ENCODE data around the gene MICU2. TPM values are rescaled to one million over a fixed set of nuclear protein-coding genes. Genes with fewer than 3 reads are reported as not detected.

The MICU2 gene
- total and polyA plus RNA-seq, 4 donors = 27.5 to 31.9 (median 30.2) TPM

- Histone ChIP-seq H3K4me1 (ENCODE audit: control insufficient read depth in 1 of 2, insufficient read depth in 2 of 2, low read length in 2 of 2) (no peaks in the 10 kb centered on the region), H3K27me3 (ENCODE audit: control insufficient read depth in 1 of 2, insufficient read depth in 2 of 2, low read length in 1 of 2) (peaks cover 0 to 2% of the 10 kb centered on the region in 2 donors), H3K27ac (ENCODE audit: low read depth in 1 of 2, low read length in 2 of 2) (no peak overlapping the region), H3K4me3 (ENCODE audit: low read length in 2 of 2) (no peak overlapping the region), H3K36me3 (ENCODE audit: control insufficient read depth in 1 of 2, insufficient read depth in 2 of 2, low read length in 1 of 2) (no peaks in the 10 kb centered on the region), H3K9me3 (ENCODE audit: control insufficient read depth, low read length) (no peaks in the 10 kb centered on the region)
- no peak for ATAC-seq (ENCODE audit: low FRiP score)
- intact Hi-C loops (cut with DNase I) = no loop called here
- DNase-seq = no peak
- 48 to 55% methylated on average over 8 of the region's 8 CpGs for WGBS, 2 donors
These were observed 21.4 kb upstream of the MICU2 start for GRCh38 chr13:21625366-21625765.

GRCh38 chr13:21620861-21621260 is 16.9 kb upstream of the MICU2 start:
- Histone ChIP-seq H3K27me3 (ENCODE audit: control insufficient read depth in 1 of 2, insufficient read depth in 2 of 2, low read length in 1 of 2) (peaks cover 0 to 2% of the 10 kb centered on the region in 2 donors), H3K27ac (ENCODE audit: low read depth in 1 of 2, low read length in 2 of 2) (no peak overlapping the region), H3K9me3 (ENCODE audit: control insufficient read depth, low read length) (peaks cover 2% of the 10 kb centered on the region), H3K36me3 (ENCODE audit: control insufficient read depth in 1 of 2, insufficient read depth in 2 of 2, low read length in 1 of 2) (no peaks in the 10 kb centered on the region), H3K4me1 (ENCODE audit: control insufficient read depth in 1 of 2, insufficient read depth in 2 of 2, low read length in 2 of 2) (no peaks in the 10 kb centered on the region), H3K4me3 (ENCODE audit: low read length in 2 of 2) (no peak overlapping the region)
- intact Hi-C loops (cut with DNase I) = no loop called here
- ATAC-seq (ENCODE audit: low FRiP score) (no peak), DNase-seq (no peak)
- WGBS, 2 donors = 46 to 51% methylated on average over 3 of the region's 3 CpGs

GRCh38 chr13:21619633-21620220 is 15.8 kb upstream of the MICU2 start:
- Histone ChIP-seq H3K36me3 (ENCODE audit: control insufficient read depth in 1 of 2, insufficient read depth in 2 of 2, low read length in 1 of 2) (no peaks in the 10 kb centered on the region), H3K4me3 (ENCODE audit: low read length in 2 of 2) (no peak overlapping the region), H3K27ac (ENCODE audit: low read depth in 1 of 2, low read length in 2 of 2) (no peak overlapping the region), H3K4me1 (ENCODE audit: control insufficient read depth in 1 of 2, insufficient read depth in 2 of 2, low read length in 2 of 2) (no peaks in the 10 kb centered on the region), H3K27me3 (ENCODE audit: control insufficient read depth in 1 of 2, insufficient read depth in 2 of 2, low read length in 1 of 2) (peaks cover 0 to 2% of the 10 kb centered on the region in 2 donors), H3K9me3 (ENCODE audit: control insufficient read depth, low read length) (peaks cover 2% of the 10 kb centered on the region)
- 65 to 73% methylated on average over 3 of the region's 3 CpGs for WGBS, 2 donors
- intact Hi-C loops (cut with DNase I) = no loop called here
- no peak for ATAC-seq (ENCODE audit: low FRiP score)
- no peak for DNase-seq

- no peaks in the 10 kb centered on the region for H3K36me3 ChIP-seq (ENCODE audit: control insufficient read depth in 1 of 2, insufficient read depth in 2 of 2, low read length in 1 of 2)
- ATAC-seq (ENCODE audit: low FRiP score) (no peak), DNase-seq (no peak)
- no peak overlapping the region for H3K27ac ChIP-seq (ENCODE audit: low read depth in 1 of 2, low read length in 2 of 2)
- intact Hi-C loops (cut with DNase I) = no loop called here
- H3K4me3 ChIP-seq (ENCODE audit: low read length in 2 of 2) = no peak overlapping the region
- no peaks in the 10 kb centered on the region for H3K4me1 ChIP-seq (ENCODE audit: control insufficient read depth in 1 of 2, insufficient read depth in 2 of 2, low read length in 2 of 2)
- peaks cover 2% of the 10 kb centered on the region for H3K9me3 ChIP-seq (ENCODE audit: control insufficient read depth, low read length)
- 55 to 59% methylated on average over 3 of the region's 3 CpGs for WGBS, 2 donors
- H3K27me3 ChIP-seq (ENCODE audit: control insufficient read depth in 1 of 2, insufficient read depth in 2 of 2, low read length in 1 of 2) = peaks cover 0 to 2% of the 10 kb centered on the region in 2 donors
These were observed 12.9 kb upstream of the MICU2 start for GRCh38 chr13:21616880-21617279.

DNA sequence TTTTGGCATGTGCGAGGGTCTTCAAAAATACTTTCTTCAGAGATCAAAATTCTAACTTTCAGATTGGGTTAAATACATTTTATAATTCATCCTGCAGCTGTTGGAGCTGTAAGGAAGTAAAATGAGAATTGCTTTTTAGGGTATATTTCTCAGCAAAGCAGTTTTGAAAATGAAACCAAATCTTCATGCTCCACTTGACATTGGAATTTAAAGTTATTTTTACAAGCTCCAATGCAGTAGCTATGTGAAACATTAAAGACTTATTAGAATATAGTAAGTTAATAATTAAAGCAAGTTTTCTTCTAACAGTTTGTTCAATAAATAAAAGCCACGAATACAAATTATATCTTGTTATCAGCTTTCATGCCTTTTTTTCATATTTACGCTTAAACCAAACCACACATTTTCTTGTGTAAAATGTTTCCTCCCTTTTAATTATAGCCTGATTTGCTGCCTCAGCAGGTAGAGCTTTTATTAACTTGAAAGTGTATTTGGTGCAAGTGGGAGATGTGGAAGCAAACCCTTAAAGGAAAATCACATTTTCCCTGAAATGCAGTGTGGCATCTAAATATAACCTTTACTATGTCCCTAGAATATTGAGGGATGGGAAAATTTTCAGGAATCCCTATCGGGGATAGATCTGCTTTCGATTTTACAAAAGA is 12.4 kb upstream of the MICU2 start:
- 79 to 81% methylated on average over 5 of the region's 5 CpGs for WGBS, 2 donors
- H3K27me3 ChIP-seq (ENCODE audit: control insufficient read depth in 1 of 2, insufficient read depth in 2 of 2, low read length in 1 of 2) = peaks cover 0 to 2% of the 10 kb centered on the region in 2 donors
- DNase-seq = no peak
- H3K36me3 ChIP-seq (ENCODE audit: control insufficient read depth in 1 of 2, insufficient read depth in 2 of 2, low read length in 1 of 2) = no peaks in the 10 kb centered on the region
- H3K4me3 ChIP-seq (ENCODE audit: low read length in 2 of 2) = no peak overlapping the region
- ATAC-seq (ENCODE audit: low FRiP score) = no peak
- intact Hi-C loops (cut with DNase I) = no loop called here
- H3K27ac ChIP-seq (ENCODE audit: low read depth in 1 of 2, low read length in 2 of 2) = no peak overlapping the region
- no peaks in the 10 kb centered on the region for H3K4me1 ChIP-seq (ENCODE audit: control insufficient read depth in 1 of 2, insufficient read depth in 2 of 2, low read length in 2 of 2)
- peaks cover 2% of the 10 kb centered on the region for H3K9me3 ChIP-seq (ENCODE audit: control insufficient read depth, low read length)

GRCh38 chr13:21615427-21615826 is 11.5 kb upstream of the MICU2 start:
- intact Hi-C loops (cut with DNase I) = no loop called here
- ATAC-seq (ENCODE audit: low FRiP score) = no peak
- DNase-seq = no peak
- WGBS, 2 donors = 45 to 52% methylated on average over 2 of the region's 2 CpGs
- Histone ChIP-seq H3K36me3 (ENCODE audit: control insufficient read depth in 1 of 2, insufficient read depth in 2 of 2, low read length in 1 of 2) (no peaks in the 10 kb centered on the region), H3K9me3 (ENCODE audit: control insufficient read depth, low read length) (peaks cover 2% of the 10 kb centered on the region), H3K4me1 (ENCODE audit: control insufficient read depth in 1 of 2, insufficient read depth in 2 of 2, low read length in 2 of 2) (no peaks in the 10 kb centered on the region), H3K27ac (ENCODE audit: low read depth in 1 of 2, low read length in 2 of 2) (no peak overlapping the region), H3K4me3 (ENCODE audit: low read length in 2 of 2) (no peak overlapping the region), H3K27me3 (ENCODE audit: control insufficient read depth in 1 of 2, insufficient read depth in 2 of 2, low read length in 1 of 2) (no peaks in the 10 kb centered on the region)

DNA sequence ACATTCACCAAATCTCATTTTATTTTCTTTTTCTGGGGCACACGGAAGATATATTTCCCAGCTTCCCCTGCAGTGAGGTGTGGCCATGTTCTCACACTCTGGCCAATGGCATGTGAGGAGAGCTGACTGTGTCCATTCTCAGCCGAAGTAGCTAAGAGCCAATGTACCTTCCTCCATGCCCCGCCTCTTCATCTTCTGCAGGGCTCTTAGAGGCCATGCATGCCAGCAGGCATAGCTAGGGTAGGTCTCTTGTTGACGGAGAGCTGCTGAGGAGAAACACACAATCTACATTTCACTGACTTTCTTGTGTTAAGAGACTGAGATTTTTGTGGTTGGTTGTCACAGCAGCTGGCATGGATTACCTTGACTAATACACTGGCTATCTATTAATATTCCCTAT is 9.8 kb upstream of the MICU2 start:
- Histone ChIP-seq H3K27ac (ENCODE audit: low read depth in 1 of 2, low read length in 2 of 2) (no peak overlapping the region), H3K4me1 (ENCODE audit: control insufficient read depth in 1 of 2, insufficient read depth in 2 of 2, low read length in 2 of 2) (no peaks in the 10 kb centered on the region), H3K36me3 (ENCODE audit: control insufficient read depth in 1 of 2, insufficient read depth in 2 of 2, low read length in 1 of 2) (no peaks in the 10 kb centered on the region), H3K27me3 (ENCODE audit: control insufficient read depth in 1 of 2, insufficient read depth in 2 of 2, low read length in 1 of 2) (no peaks in the 10 kb centered on the region), H3K4me3 (ENCODE audit: low read length in 2 of 2) (no peak overlapping the region), H3K9me3 (ENCODE audit: control insufficient read depth, low read length) (peaks cover 2% of the 10 kb centered on the region)
- WGBS, 2 donors = 72 to 77% methylated on average over 4 of the region's 4 CpGs
- intact Hi-C loops (cut with DNase I) = no loop called here
- no peak for DNase-seq
- ATAC-seq (ENCODE audit: low FRiP score) = no peak

GRCh38 chr13:21611385-21611784 is 7.4 kb upstream of the MICU2 start:
- 93 to 94% methylated on average over 21 of the region's 21 CpGs for WGBS, 2 donors
- ATAC-seq (ENCODE audit: low FRiP score) (no peak), DNase-seq (no peak)
- H3K9me3 ChIP-seq (ENCODE audit: control insufficient read depth, low read length) = no peaks in the 10 kb centered on the region
- no peaks in the 10 kb centered on the region for H3K36me3 ChIP-seq (ENCODE audit: control insufficient read depth in 1 of 2, insufficient read depth in 2 of 2, low read length in 1 of 2)
- intact Hi-C loops (cut with DNase I) = no loop called here
- H3K4me3 ChIP-seq (ENCODE audit: low read length in 2 of 2) = no peak overlapping the region
- H3K27me3 ChIP-seq (ENCODE audit: control insufficient read depth in 1 of 2, insufficient read depth in 2 of 2, low read length in 1 of 2) = no peaks in the 10 kb centered on the region
- H3K27ac ChIP-seq (ENCODE audit: low read depth in 1 of 2, low read length in 2 of 2) = no peak overlapping the region
- H3K4me1 ChIP-seq (ENCODE audit: control insufficient read depth in 1 of 2, insufficient read depth in 2 of 2, low read length in 2 of 2) = no peaks in the 10 kb centered on the region

GRCh38 chr13:21610687-21611086 is 6.7 kb upstream of the MICU2 start:
- no peak overlapping the region for H3K27ac ChIP-seq (ENCODE audit: low read depth in 1 of 2, low read length in 2 of 2)
- WGBS, 2 donors = 93 to 95% methylated on average over 10 to 12 of the region's 12 CpGs
- intact Hi-C loops (cut with DNase I) = no loop called here
- DNase-seq = peak in 1 of 2 donors; percentile 63
- no peaks in the 10 kb centered on the region for H3K4me1 ChIP-seq (ENCODE audit: control insufficient read depth in 1 of 2, insufficient read depth in 2 of 2, low read length in 2 of 2)
- no peak overlapping the region for H3K4me3 ChIP-seq (ENCODE audit: low read length in 2 of 2)
- no peaks in the 10 kb centered on the region for H3K27me3 ChIP-seq (ENCODE audit: control insufficient read depth in 1 of 2, insufficient read depth in 2 of 2, low read length in 1 of 2)
- no peaks in the 10 kb centered on the region for H3K36me3 ChIP-seq (ENCODE audit: control insufficient read depth in 1 of 2, insufficient read depth in 2 of 2, low read length in 1 of 2)
- no peak for ATAC-seq (ENCODE audit: low FRiP score)
- no peaks in the 10 kb centered on the region for H3K9me3 ChIP-seq (ENCODE audit: control insufficient read depth, low read length)
